Measurements from ENCODE around the gene GPR160. TPM values are rescaled to one million over a fixed set of nuclear protein-coding genes. Genes with fewer than 3 reads are reported as not detected.

Gene GPR160
- total RNA-seq, 3 donors from 2014 or later, result 4.2 to 31.9 (median 27.9) TPM

DNA sequence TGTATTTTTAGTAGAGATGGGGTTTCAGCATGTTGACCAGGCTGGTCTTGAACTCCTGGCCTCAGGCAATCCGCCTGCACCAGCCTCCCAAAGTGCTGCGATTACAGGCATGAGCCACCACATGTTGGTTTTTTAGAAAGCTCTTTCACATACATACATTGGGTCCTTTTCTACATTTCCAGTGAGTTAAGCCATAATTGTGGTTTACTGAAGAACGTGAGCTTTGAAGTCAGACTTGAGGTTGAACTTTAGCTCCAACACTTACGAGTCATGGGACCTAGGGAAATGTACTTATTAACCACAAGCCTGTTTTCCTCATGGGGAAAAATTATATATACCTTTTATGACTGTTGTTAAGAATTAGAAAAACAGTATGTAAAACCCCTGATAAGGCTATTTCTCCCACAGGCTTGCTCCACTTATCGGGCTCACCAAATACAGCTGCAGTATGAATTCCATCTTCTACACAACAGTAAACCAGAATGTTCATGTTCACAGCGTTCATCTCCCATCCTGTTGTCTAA, 39.0 kb downstream of the GPR160 start:
- Histone ChIP-seq H3K27me3 (no peaks in the 10 kb centered on the region), H3K4me3 (no peak overlapping the region), H3K36me3 (no peaks in the 10 kb centered on the region), H3K27ac (no peak overlapping the region), H3K9me3 (no peaks in the 10 kb centered on the region), H3K4me1 (no peaks in the 10 kb centered on the region)
- intact Hi-C loops (cut with DNase I; ENCODE audit: low total_unique reads), result no loop called here
- no peak for DNase-seq (ENCODE audit: low spot score in 2 of 2)
- no peak for TF ChIP-seq POLR2A (IDR thresholded peaks at IDR 0.05)
- TF ChIP-seq POLR2AphosphoS5 (IDR thresholded peaks at IDR 0.05), result no peak
- TF ChIP-seq, protein P1, sequence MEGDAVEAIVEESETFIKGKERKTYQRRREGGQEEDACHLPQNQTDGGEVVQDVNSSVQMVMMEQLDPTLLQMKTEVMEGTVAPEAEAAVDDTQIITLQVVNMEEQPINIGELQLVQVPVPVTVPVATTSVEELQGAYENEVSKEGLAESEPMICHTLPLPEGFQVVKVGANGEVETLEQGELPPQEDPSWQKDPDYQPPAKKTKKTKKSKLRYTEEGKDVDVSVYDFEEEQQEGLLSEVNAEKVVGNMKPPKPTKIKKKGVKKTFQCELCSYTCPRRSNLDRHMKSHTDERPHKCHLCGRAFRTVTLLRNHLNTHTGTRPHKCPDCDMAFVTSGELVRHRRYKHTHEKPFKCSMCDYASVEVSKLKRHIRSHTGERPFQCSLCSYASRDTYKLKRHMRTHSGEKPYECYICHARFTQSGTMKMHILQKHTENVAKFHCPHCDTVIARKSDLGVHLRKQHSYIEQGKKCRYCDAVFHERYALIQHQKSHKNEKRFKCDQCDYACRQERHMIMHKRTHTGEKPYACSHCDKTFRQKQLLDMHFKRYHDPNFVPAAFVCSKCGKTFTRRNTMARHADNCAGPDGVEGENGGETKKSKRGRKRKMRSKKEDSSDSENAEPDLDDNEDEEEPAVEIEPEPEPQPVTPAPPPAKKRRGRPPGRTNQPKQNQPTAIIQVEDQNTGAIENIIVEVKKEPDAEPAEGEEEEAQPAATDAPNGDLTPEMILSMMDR (IDR thresholded peaks at IDR 0.05), result no peak

DNA sequence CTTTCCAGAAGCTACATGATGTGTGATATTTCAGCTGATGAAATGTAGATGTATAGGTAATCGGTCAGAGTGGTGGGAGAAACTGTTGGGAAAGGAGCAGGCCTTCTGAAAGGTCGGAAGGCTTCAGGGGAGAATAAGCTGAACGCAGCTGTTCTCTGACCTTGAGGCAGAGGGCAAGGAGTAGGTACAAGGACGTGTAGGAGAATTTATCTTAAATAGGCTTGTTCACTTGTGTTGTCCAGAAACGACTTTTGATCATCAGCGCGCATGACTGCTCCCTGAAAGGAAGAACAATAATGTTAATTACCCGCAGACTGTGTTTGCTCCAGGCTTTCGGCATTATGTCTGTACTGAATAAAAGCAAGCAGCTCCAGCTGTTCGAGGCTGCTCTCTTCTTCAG, 39.6 kb downstream of the GPR160 start:
- intact Hi-C loops (cut with DNase I; ENCODE audit: low total_unique reads), result no loop called here
- H3K27me3 ChIP-seq, result no peaks in the 10 kb centered on the region
- H3K27ac ChIP-seq, result no peak overlapping the region
- no peaks in the 10 kb centered on the region for H3K9me3 ChIP-seq
- no peaks in the 10 kb centered on the region for H3K36me3 ChIP-seq
- no peak for DNase-seq (ENCODE audit: low spot score in 2 of 2)
- no peak overlapping the region for H3K4me3 ChIP-seq
- TF ChIP-seq, protein P1 (IDR thresholded peaks at IDR 0.05), result no peak
- no peak for TF ChIP-seq POLR2A (IDR thresholded peaks at IDR 0.05)
- no peak for TF ChIP-seq POLR2AphosphoS5 (IDR thresholded peaks at IDR 0.05)
- no peaks in the 10 kb centered on the region for H3K4me1 ChIP-seq

DNA sequence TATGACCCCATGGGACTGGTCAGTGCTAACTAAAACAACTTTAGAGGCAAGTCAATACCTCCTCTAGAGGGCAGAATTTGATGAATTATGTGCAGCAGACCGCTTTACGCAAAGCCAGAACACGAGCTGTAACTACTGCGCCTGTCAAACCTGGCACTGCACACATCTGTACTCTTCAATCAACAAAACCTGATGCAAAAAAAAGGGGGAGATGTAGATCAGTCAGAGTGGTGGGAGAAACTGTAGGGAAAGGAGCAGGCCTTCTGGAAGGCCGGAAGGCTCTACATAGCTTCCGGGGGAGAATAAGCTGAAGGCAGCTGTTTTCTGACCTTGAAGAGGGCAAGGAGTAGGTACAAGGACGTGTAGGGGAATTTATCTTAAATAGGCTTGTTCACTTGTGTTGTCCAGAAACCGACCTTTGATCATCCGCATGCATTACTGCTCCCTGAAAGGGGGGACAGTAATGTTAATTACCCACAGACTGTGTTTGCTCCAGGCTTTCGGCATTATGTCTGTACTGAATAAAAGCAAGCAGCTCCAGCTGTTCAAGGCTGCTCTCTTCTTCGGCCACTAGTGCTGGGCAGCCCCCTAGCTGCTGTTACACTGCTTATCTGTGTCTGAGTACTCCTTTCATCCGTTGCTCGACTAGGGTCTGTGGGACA, 41.0 kb downstream of the GPR160 start:
- H3K27ac ChIP-seq, result no peak overlapping the region
- H3K9me3 ChIP-seq, result no peaks in the 10 kb centered on the region
- H3K4me3 ChIP-seq, result no peak overlapping the region
- no peaks in the 10 kb centered on the region for H3K27me3 ChIP-seq
- H3K36me3 ChIP-seq, result no peaks in the 10 kb centered on the region
- TF ChIP-seq, protein P1 (IDR thresholded peaks at IDR 0.05), result no peak
- no peak for TF ChIP-seq POLR2A (IDR thresholded peaks at IDR 0.05)
- no peak for DNase-seq (ENCODE audit: low spot score in 2 of 2)
- H3K4me1 ChIP-seq, result no peaks in the 10 kb centered on the region
- intact Hi-C loops (cut with DNase I; ENCODE audit: low total_unique reads), result no loop called here

DNA sequence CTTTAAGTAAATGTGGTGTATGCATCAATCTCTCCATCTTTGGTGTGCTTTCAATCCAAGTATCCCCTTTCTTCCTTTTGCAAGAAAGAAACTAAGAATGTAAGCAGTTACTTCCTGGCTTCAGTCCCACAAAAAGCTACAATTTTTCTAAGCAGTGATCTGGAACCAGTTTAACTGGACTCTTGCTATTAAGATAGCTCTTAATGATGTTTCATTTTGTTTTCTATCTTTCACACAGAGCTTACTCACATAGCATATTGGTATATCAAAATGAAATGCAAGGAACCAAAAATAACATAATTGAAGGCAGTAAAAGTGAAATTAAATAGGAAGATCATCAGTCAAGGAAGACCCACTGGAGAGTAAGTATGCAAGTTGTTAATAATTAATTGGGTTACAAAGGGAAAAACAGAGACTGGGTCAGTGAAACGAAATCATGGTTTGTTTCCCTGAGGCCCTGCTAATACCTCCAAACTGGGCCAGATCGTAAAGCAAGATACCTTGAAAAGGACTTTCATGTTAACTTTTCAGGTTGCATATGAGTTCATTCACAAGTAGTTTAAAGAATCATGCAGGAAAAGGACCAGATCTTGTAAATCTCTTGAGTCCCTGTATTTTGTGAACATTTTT, 41.9 kb downstream of the GPR160 start:
- Histone ChIP-seq H3K4me3 (no peak overlapping the region), H3K27me3 (no peaks in the 10 kb centered on the region), H3K36me3 (no peaks in the 10 kb centered on the region), H3K9me3 (no peaks in the 10 kb centered on the region), H3K27ac (no peak overlapping the region), H3K4me1 (no peaks in the 10 kb centered on the region)
- TF ChIP-seq POLR2AphosphoS5 (IDR thresholded peaks at IDR 0.05), result no peak
- no peak for TF ChIP-seq POLR2A (IDR thresholded peaks at IDR 0.05)
- TF ChIP-seq, protein P1 (IDR thresholded peaks at IDR 0.05), result no peak
- DNase-seq (ENCODE audit: low spot score in 2 of 2), result no peak
- intact Hi-C loops (cut with DNase I; ENCODE audit: low total_unique reads), result no loop called here

DNA sequence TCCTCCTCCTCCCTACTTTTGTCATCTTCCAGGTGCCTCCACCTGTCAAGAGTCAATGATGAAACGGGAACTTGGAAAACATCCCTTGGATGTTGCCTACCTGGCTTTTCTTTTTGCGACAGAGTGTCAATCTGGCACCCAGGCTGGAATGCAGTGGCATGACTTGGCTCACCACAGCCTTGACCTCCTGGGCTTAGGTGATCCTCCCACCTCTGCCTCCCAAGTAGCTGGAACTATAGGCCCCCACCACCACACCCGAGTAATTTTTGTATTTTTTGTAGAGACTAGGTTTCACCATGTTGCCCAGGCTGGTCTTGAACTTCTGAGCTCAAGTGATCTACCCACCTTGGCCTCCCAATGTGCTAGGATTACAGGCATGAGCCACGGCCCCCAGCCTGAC, 42.8 kb downstream of the GPR160 start:
- no peaks in the 10 kb centered on the region for H3K9me3 ChIP-seq
- no peak overlapping the region for H3K27ac ChIP-seq
- DNase-seq (ENCODE audit: low spot score in 2 of 2), result no peak
- H3K36me3 ChIP-seq, result no peaks in the 10 kb centered on the region
- H3K4me3 ChIP-seq, result no peak overlapping the region
- H3K27me3 ChIP-seq, result no peaks in the 10 kb centered on the region
- H3K4me1 ChIP-seq, result no peaks in the 10 kb centered on the region
- intact Hi-C loops (cut with DNase I; ENCODE audit: low total_unique reads), result no loop called here
- TF ChIP-seq POLR2AphosphoS5 (IDR thresholded peaks at IDR 0.05) (no peak), POLR2A (IDR thresholded peaks at IDR 0.05) (no peak)
- TF ChIP-seq, protein P1 (IDR thresholded peaks at IDR 0.05), result no peak
